HL-60 (cell line): ENCODE data around the gene FSD1L.

Experiments used
- GABPA ChIP-seq: IDR thresholded peaks from 2 replicates; pipeline ENCODE4 v1.6.1; 2012; ENCODE audit warnings: low read depth
- POLR2AphosphoS5 ChIP-seq: IDR thresholded peaks from 2 replicates; pipeline ENCODE4 v1.6.1; 2012; ENCODE audit warnings: low read depth
- SPI1 ChIP-seq: IDR thresholded peaks from 2 replicates; pipeline ENCODE4 v1.6.1; 2012; ENCODE audit warnings: low read depth, mild to moderate bottlenecking, borderline replicate concordance
- TF ChIP-seq, protein P1 (sequence below): IDR thresholded peaks from one replicate; pipeline ENCODE4 v1.5.1; 2011; ENCODE audit warnings: low read length, control low read depth, inconsistent platforms; ENCODE audit not compliant: insufficient read depth
- TF ChIP-seq, protein P2 (sequence below): IDR thresholded peaks from 2 replicates; pipeline ENCODE4 v1.6.1; 2012; ENCODE audit warnings: low read depth; ENCODE audit not compliant: insufficient replicate concordance

GRCh38 chr9:105515811-105516413 is 68.1 kb downstream of the FSD1L start:
- TF ChIP-seq, protein P1, sequence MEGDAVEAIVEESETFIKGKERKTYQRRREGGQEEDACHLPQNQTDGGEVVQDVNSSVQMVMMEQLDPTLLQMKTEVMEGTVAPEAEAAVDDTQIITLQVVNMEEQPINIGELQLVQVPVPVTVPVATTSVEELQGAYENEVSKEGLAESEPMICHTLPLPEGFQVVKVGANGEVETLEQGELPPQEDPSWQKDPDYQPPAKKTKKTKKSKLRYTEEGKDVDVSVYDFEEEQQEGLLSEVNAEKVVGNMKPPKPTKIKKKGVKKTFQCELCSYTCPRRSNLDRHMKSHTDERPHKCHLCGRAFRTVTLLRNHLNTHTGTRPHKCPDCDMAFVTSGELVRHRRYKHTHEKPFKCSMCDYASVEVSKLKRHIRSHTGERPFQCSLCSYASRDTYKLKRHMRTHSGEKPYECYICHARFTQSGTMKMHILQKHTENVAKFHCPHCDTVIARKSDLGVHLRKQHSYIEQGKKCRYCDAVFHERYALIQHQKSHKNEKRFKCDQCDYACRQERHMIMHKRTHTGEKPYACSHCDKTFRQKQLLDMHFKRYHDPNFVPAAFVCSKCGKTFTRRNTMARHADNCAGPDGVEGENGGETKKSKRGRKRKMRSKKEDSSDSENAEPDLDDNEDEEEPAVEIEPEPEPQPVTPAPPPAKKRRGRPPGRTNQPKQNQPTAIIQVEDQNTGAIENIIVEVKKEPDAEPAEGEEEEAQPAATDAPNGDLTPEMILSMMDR: no peak
- TF ChIP-seq GABPA (no peak), POLR2AphosphoS5 (no peak), SPI1 (no peak)
- TF ChIP-seq, protein P2, sequence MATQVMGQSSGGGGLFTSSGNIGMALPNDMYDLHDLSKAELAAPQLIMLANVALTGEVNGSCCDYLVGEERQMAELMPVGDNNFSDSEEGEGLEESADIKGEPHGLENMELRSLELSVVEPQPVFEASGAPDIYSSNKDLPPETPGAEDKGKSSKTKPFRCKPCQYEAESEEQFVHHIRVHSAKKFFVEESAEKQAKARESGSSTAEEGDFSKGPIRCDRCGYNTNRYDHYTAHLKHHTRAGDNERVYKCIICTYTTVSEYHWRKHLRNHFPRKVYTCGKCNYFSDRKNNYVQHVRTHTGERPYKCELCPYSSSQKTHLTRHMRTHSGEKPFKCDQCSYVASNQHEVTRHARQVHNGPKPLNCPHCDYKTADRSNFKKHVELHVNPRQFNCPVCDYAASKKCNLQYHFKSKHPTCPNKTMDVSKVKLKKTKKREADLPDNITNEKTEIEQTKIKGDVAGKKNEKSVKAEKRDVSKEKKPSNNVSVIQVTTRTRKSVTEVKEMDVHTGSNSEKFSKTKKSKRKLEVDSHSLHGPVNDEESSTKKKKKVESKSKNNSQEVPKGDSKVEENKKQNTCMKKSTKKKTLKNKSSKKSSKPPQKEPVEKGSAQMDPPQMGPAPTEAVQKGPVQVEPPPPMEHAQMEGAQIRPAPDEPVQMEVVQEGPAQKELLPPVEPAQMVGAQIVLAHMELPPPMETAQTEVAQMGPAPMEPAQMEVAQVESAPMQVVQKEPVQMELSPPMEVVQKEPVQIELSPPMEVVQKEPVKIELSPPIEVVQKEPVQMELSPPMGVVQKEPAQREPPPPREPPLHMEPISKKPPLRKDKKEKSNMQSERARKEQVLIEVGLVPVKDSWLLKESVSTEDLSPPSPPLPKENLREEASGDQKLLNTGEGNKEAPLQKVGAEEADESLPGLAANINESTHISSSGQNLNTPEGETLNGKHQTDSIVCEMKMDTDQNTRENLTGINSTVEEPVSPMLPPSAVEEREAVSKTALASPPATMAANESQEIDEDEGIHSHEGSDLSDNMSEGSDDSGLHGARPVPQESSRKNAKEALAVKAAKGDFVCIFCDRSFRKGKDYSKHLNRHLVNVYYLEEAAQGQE: no peak
